Mesenchymal stem cell (in vitro differentiated cells and primary cell): ENCODE results near the gene IGF2R.
A peak's percentile ranks its signal among the peaks of the same experiment; 100 is the strongest.
"Not testable (repeated sequence)": the region's sequence is repeated elsewhere in the genome, so short reads cannot be mapped to it uniquely, and the experiment has no call there.

ENCODE experiments used
- DNase-seq: peaks from one replicate; pipeline ENCODE4 v3.0.0-alpha.2; 2013
- H2AFZ ChIP-seq: one replicate; pipeline ENCODE4 v1.6.1; 2013; ENCODE audit warnings: low read depth, mild to moderate bottlenecking, control low read depth, inconsistent platforms, low read length, moderate library complexity
- H2AK5ac ChIP-seq: 2 replicates; pipeline ENCODE4 v1.6.1; 2013; ENCODE audit warnings: low read length, moderate library complexity, mild to moderate bottlenecking, inconsistent platforms; ENCODE audit not compliant: severe bottlenecking
- H2BK120ac ChIP-seq: one replicate; pipeline ENCODE4 v1.6.1; 2013; ENCODE audit warnings: low read depth, mild to moderate bottlenecking, inconsistent platforms, low read length, moderate library complexity
- H2BK12ac ChIP-seq, 2 experiments: one replicate each; pipeline ENCODE4 v1.6.1; 2013; ENCODE audit warnings: inconsistent platforms in 2 of 2, low read length in 2 of 2, mild to moderate bottlenecking in 2 of 2, moderate library complexity in 2 of 2, control low read depth in 1 of 2
- H2BK15ac ChIP-seq: one replicate; pipeline ENCODE4 v1.6.1; 2013; ENCODE audit warnings: mild to moderate bottlenecking, low read depth, inconsistent platforms; ENCODE audit not compliant: poor library complexity, severe bottlenecking
- H2BK5ac ChIP-seq: 2 replicates; pipeline ENCODE4 v1.6.1; 2013; ENCODE audit warnings: low read depth, mild to moderate bottlenecking, low read length, control low read depth, inconsistent platforms; ENCODE audit not compliant: poor library complexity, severe bottlenecking
- H3K14ac ChIP-seq, 2 experiments: one replicate each; pipeline ENCODE4 v1.6.1; 2013; ENCODE audit warnings: inconsistent platforms in 2 of 2, low read length in 2 of 2, control low read depth in 1 of 2, mild to moderate bottlenecking in 1 of 2, moderate library complexity in 1 of 2
- H3K18ac ChIP-seq, 2 experiments: one replicate each; pipeline ENCODE4 v1.6.1; 2013; ENCODE audit warnings: inconsistent platforms in 2 of 2, low read length in 2 of 2, control low read depth in 1 of 2, low read depth in 1 of 2, mild to moderate bottlenecking in 1 of 2
- H3K23ac ChIP-seq, 2 experiments: one replicate each; pipeline ENCODE4 v1.6.1; 2013; ENCODE audit warnings: inconsistent platforms in 2 of 2, low read length in 2 of 2, mild to moderate bottlenecking in 2 of 2, moderate library complexity in 2 of 2, control low read depth in 1 of 2
- H3K27ac ChIP-seq: 2 replicates; pipeline ENCODE4 v1.5.1; 2013; ENCODE audit warnings: mild to moderate bottlenecking, moderate library complexity, low read length, control low read depth, inconsistent platforms; ENCODE audit not compliant: poor library complexity, severe bottlenecking
- H3K27me3 ChIP-seq, 2 experiments: 2 replicates each; pipeline versions ENCODE4 v1.6.1 to v1.7.0; 2013; ENCODE audit warnings: low read length in 2 of 2, mild to moderate bottlenecking in 2 of 2, moderate library complexity in 2 of 2, control low read depth in 1 of 2, inconsistent platforms in 1 of 2; ENCODE audit not compliant: control insufficient read depth in 1 of 2, insufficient read depth in 1 of 2
- H3K36me3 ChIP-seq, 2 experiments: 2 replicates each; pipeline versions ENCODE4 v1.6.1 to v1.7.0; 2013; ENCODE audit warnings: low read length in 2 of 2, control low read depth in 1 of 2, inconsistent platforms in 1 of 2, low read depth in 1 of 2, mild to moderate bottlenecking in 1 of 2; ENCODE audit not compliant: insufficient read depth in 2 of 2, control insufficient read depth in 1 of 2
- H3K4ac ChIP-seq, 2 experiments: one replicate each; pipeline ENCODE4 v1.6.1; 2013; ENCODE audit warnings: inconsistent platforms in 2 of 2, low read length in 2 of 2, mild to moderate bottlenecking in 2 of 2, moderate library complexity in 2 of 2, control low read depth in 1 of 2, low read depth in 1 of 2
- H3K4me1 ChIP-seq: 2 replicates; pipeline ENCODE4 v1.6.1; 2013; ENCODE audit warnings: low read depth, low read length, control low read depth; ENCODE audit not compliant: control insufficient read depth, insufficient read depth
- H3K4me2 ChIP-seq: 2 replicates; pipeline ENCODE4 v1.6.1; 2013; ENCODE audit warnings: low read length, mild to moderate bottlenecking, inconsistent platforms; ENCODE audit not compliant: poor library complexity, severe bottlenecking
- H3K4me3 ChIP-seq, 2 experiments: 2 replicates each; pipeline versions ENCODE4 v1.5.1 to v1.7.0; 2013; ENCODE audit warnings: low read length in 2 of 2, mild to moderate bottlenecking in 2 of 2, control low read depth in 1 of 2, low read depth in 1 of 2; ENCODE audit not compliant: insufficient read depth in 1 of 2
- H3K79me1 ChIP-seq: replicated peaks from 2 replicates; pipeline ENCODE4 v1.6.1; 2013; ENCODE audit warnings: mild to moderate bottlenecking, control low read depth, low read length, inconsistent platforms; ENCODE audit not compliant: poor library complexity, severe bottlenecking
- H3K9ac ChIP-seq: 2 replicates; pipeline ENCODE4 v1.7.0; 2013; ENCODE audit warnings: mild to moderate bottlenecking, low read length, moderate library complexity
- H3K9me3 ChIP-seq: 2 replicates; pipeline ENCODE4 v1.7.0; 2013; ENCODE audit warnings: mild to moderate bottlenecking, low read length; ENCODE audit not compliant: control insufficient read depth
- H4K8ac ChIP-seq: one replicate; pipeline ENCODE4 v1.6.1; 2013; ENCODE audit warnings: inconsistent platforms, mild to moderate bottlenecking, low read length, moderate library complexity
- H4K91ac ChIP-seq: one replicate; pipeline ENCODE4 v1.6.1; 2013; ENCODE audit warnings: mild to moderate bottlenecking, low read length, inconsistent platforms
- WGBS: methylation state at CpG from one replicate; pipeline ENCODE4 v1.1.7; 2013; ENCODE audit warnings: mixed read lengths; 5-methylcytosine and 5-hydroxymethylcytosine counted together

IGF2R gene

GRCh38 chr6:160132297-160132637 lies 163.4 kb downstream of the IGF2R start:
- Histone ChIP-seq H4K8ac (no peak overlapping the region), H3K23ac (no peak overlapping the region), H2BK5ac (no peak overlapping the region), H3K36me3 (peaks cover 0 to 20% of the 10 kb centered on the region in 2 experiments), H2BK120ac (no peak overlapping the region), H3K27me3 (no peaks in the 10 kb centered on the region), H3K9me3 (no peaks in the 10 kb centered on the region), H3K4me1 (peaks cover 5% of the 10 kb centered on the region), H3K4me2 (no peak overlapping the region), H2BK12ac (no peak overlapping the region), H3K27ac (no peak overlapping the region), H3K79me1 (no peaks in the 10 kb centered on the region), H2BK15ac (no peak overlapping the region), H2AK5ac (no peak overlapping the region), H3K9ac (peak overlapping the region; percentile 46), H3K4me3 (no peak overlapping the region), H3K14ac (no peak overlapping the region), H4K91ac (no peak overlapping the region), H3K18ac (no peak overlapping the region), H2AFZ (no peak overlapping the region), H3K4ac (no peak overlapping the region)
- 68% methylated on average over 3 of the region's 4 CpGs for WGBS
- no peak for DNase-seq

GRCh38 chr6:160132776-160133338 lies 164.0 kb downstream of the IGF2R start:
- Histone ChIP-seq H3K18ac (no peak overlapping the region), H2BK12ac (no peak overlapping the region), H3K79me1 (no peaks in the 10 kb centered on the region), H2AFZ (no peak overlapping the region), H3K36me3 (peaks cover 0 to 22% of the 10 kb centered on the region in 2 experiments), H3K23ac (no peak overlapping the region), H3K4ac (no peak overlapping the region), H3K9ac (peak overlapping the region; percentile 46), H4K91ac (no peak overlapping the region), H2BK15ac (no peak overlapping the region), H3K4me3 (no peak overlapping the region), H2AK5ac (no peak overlapping the region), H3K4me1 (peaks cover 5% of the 10 kb centered on the region), H3K9me3 (no peaks in the 10 kb centered on the region), H3K27ac (no peak overlapping the region), H3K27me3 (no peaks in the 10 kb centered on the region), H4K8ac (no peak overlapping the region), H2BK5ac (no peak overlapping the region), H3K14ac (no peak overlapping the region), H2BK120ac (no peak overlapping the region), H3K4me2 (no peak overlapping the region)
- 82% methylated on average over 12 of the region's 12 CpGs for WGBS
- DNase-seq = no peak

GRCh38 chr6:160133441-160134336 lies 164.8 kb downstream of the IGF2R start:
- no peak overlapping the region for H3K18ac ChIP-seq
- no peak overlapping the region for H3K23ac ChIP-seq
- no peak overlapping the region for H3K4ac ChIP-seq
- H4K91ac ChIP-seq = no peak overlapping the region
- DNase-seq = no peak
- no peak overlapping the region for H2AFZ ChIP-seq
- no peak overlapping the region for H2AK5ac ChIP-seq
- no peak overlapping the region for H3K14ac ChIP-seq
- no peak overlapping the region for H2BK12ac ChIP-seq
- no peak overlapping the region for H3K4me3 ChIP-seq
- H4K8ac ChIP-seq = no peak overlapping the region
- H2BK120ac ChIP-seq = no peak overlapping the region
- no peak overlapping the region for H2BK5ac ChIP-seq
- no peak overlapping the region for H3K9ac ChIP-seq
- H3K27me3 ChIP-seq = no peaks in the 10 kb centered on the region
- H3K79me1 ChIP-seq = no peaks in the 10 kb centered on the region
- peaks cover 0 to 22% of the 10 kb centered on the region in 2 experiments for H3K36me3 ChIP-seq
- H3K4me2 ChIP-seq = no peak overlapping the region
- H2BK15ac ChIP-seq = no peak overlapping the region
- no peak overlapping the region for H3K27ac ChIP-seq
- no peaks in the 10 kb centered on the region for H3K9me3 ChIP-seq
- WGBS = 92% methylated on average over 44 of the region's 47 CpGs
- H3K4me1 ChIP-seq = peaks cover 7% of the 10 kb centered on the region

GRCh38 chr6:160134337-160134751 lies 165.5 kb downstream of the IGF2R start:
- H3K4me3 ChIP-seq, H3K27ac ChIP-seq, H3K9ac ChIP-seq, H4K91ac ChIP-seq, H4K8ac ChIP-seq, H2BK120ac ChIP-seq, H3K27me3 ChIP-seq, H2AFZ ChIP-seq, H2BK12ac ChIP-seq, H3K23ac ChIP-seq, H2BK15ac ChIP-seq, H2AK5ac ChIP-seq, H3K14ac ChIP-seq, H3K4me2 ChIP-seq, H3K4ac ChIP-seq, H3K9me3 ChIP-seq, H3K79me1 ChIP-seq, H2BK5ac ChIP-seq, H3K18ac ChIP-seq: not testable (repeated sequence)
- Histone ChIP-seq H3K36me3 (peaks cover 0 to 22% of the 10 kb centered on the region in 2 experiments), H3K4me1 (peaks cover 12% of the 10 kb centered on the region)
- 92% methylated on average over 20 of the region's 20 CpGs for WGBS
- DNase-seq = peak; percentile 29
